Caco-2 (cell line): ENCODE measurements around the gene PDK3. TPM values are rescaled to one million over a fixed set of nuclear protein-coding genes. Genes with fewer than 3 reads are reported as not detected.
A peak's percentile ranks its signal among the peaks of the same experiment; 100 is the strongest.

Experiments used
- Bru-seq: library from RNA; stranded (reverse); fragments of 400-500 nt; gene quantifications from one replicate; lab custom pipeline; 2021; lab: Mats Ljungman, UMichigan
- BruChase-seq, 2 experiments: library from RNA; stranded (reverse); fragments of 400-500 nt; gene quantifications; one replicate each; lab custom pipeline; 2021; lab: Mats Ljungman, UMichigan
- BruUV-seq: library from RNA; stranded (reverse); fragments of 400-500 nt; replicated peaks from 2 replicates; lab custom pipeline; 2021; lab: Mats Ljungman, UMichigan
- CTCF ChIA-PET: fragments of 300-600 bp; sonication (Branson Sonifier 250); formaldehyde crosslinking; loops from one replicate; lab custom pipeline; 2022; ENCODE audit warnings: antibody characterized with exemption; lab: Charles Lee
- POLR2A ChIA-PET: fragments of 300-600 bp; sonication (Branson Sonifier 250); formaldehyde crosslinking; loops from one replicate; lab custom pipeline; 2022; ENCODE audit warnings: antibody characterized with exemption; lab: Charles Lee
- DNase-seq, 2 experiments: peaks; one replicate each; pipeline versions ENCODE4 v3.0.0 to v3.0.0-alpha.2; 2020 to 2022
- H3K27me3 ChIP-seq: replicated peaks from 2 replicates; pipeline ENCODE4 v1.6.0; 2011; ENCODE audit warnings: low read length; ENCODE audit not compliant: control insufficient read depth, insufficient read depth
- H3K36me3 ChIP-seq: 2 replicates; pipeline ENCODE4 v1.5.1; 2011; ENCODE audit warnings: low read length; ENCODE audit not compliant: control insufficient read depth, insufficient read depth
- H3K4me1 ChIP-seq: fragments of 250-450 bp; sonication (Bioruptor Pico); 2 replicates; pipeline ENCODE4 v1.5.1; 2020; ENCODE audit warnings: mild to moderate bottlenecking
- H3K4me3 ChIP-seq: 2 replicates; pipeline ENCODE4 v1.5.1; 2011; ENCODE audit warnings: low read depth, mild to moderate bottlenecking, control low read depth, low read length
- H3K9me3 ChIP-seq: fragments of 250-450 bp; sonication (Bioruptor Pico); 2 replicates; pipeline ENCODE4 v1.5.1; 2020; ENCODE audit warnings: mild to moderate bottlenecking, moderate library complexity
- H3K27ac Mint-ChIP-seq: one replicate; pipeline ENCODE4 v1.8.0; 2022; ENCODE audit warnings: mixed read lengths; ENCODE audit not compliant: unreplicated experiment
- H3K27me3 Mint-ChIP-seq: one replicate; pipeline ENCODE4 v1.8.0; 2022; ENCODE audit warnings: mixed read lengths; ENCODE audit not compliant: insufficient read depth, unreplicated experiment
- H3K36me3 Mint-ChIP-seq: one replicate; pipeline ENCODE4 v1.8.0; 2022; ENCODE audit warnings: mild to moderate bottlenecking, mixed read lengths; ENCODE audit not compliant: insufficient read depth, unreplicated experiment
- H3K4me1 Mint-ChIP-seq: one replicate; pipeline ENCODE4 v1.8.0; 2022; ENCODE audit warnings: low read depth, mixed read lengths; ENCODE audit not compliant: unreplicated experiment
- H3K4me3 Mint-ChIP-seq: one replicate; pipeline ENCODE4 v1.8.0; 2022; ENCODE audit warnings: mild to moderate bottlenecking, moderate library complexity, mixed read lengths; ENCODE audit not compliant: unreplicated experiment
- H3K9me3 Mint-ChIP-seq: one replicate; pipeline ENCODE4 v1.8.0; 2022; ENCODE audit warnings: mixed read lengths; ENCODE audit not compliant: unreplicated experiment
- CTCF ChIP-seq, 2 experiments: fragments of 200-600 bp in 1 of 2; IDR thresholded peaks; 1 replicate in 1 of 2; 2 replicates in 1 of 2; pipeline versions ENCODE4 v1.5.1 to v1.8.0; 2011 to 2022; ENCODE audit warnings: antibody characterized with exemption in 1 of 2, control low read depth in 1 of 2, inconsistent platforms in 1 of 2, low read depth in 1 of 2, low read length in 1 of 2, mild to moderate bottlenecking in 1 of 2, moderate library complexity in 1 of 2; ENCODE audit not compliant: insufficient read depth in 1 of 2, severe bottlenecking in 1 of 2, unreplicated experiment in 1 of 2
- intact Hi-C: fragments of 100-400 bp; cut with micrococcal nuclease; formaldehyde crosslinking; loops from one replicate; pipeline ENCODE4 v1.10.0; 2022; ENCODE audit not compliant: unreplicated experiment
- long read RNA-seq: library from polyadenylated mRNA; stranded (forward); transcript quantifications from one replicate; pipeline ENCODE4 v2.0.0, GENCODE V29; 2022
- total RNA-seq: library from RNA; stranded (reverse); gene quantifications from 2 replicates; pipeline ENCODE4 v1.2.3, GENCODE V29; 2022

PDK3 gene
- total RNA-seq (4.0 and 4.9 TPM in 2 replicates), Bru-seq, nascent RNA (percentile 40 among the genes with signal in this experiment), BruChase-seq, experiment 1, labeled RNA remaining after a 2-hour chase (percentile 42 among the genes with signal in this experiment), BruChase-seq, experiment 2, labeled RNA remaining after a 6-hour chase (percentile 41 among the genes with signal in this experiment)
- long read RNA-seq, partial matches to known transcripts, result 0 of 10 reads
- long read RNA-seq, other reads (novel, unspliced or antisense), result 3 of 10 reads

GRCh38 chrX:24464836-24465531 lies at the start of gene PDK3:
TSS of gene PDK3 (plus strand) at chrX:24465286. CDS start at chrX:24465456, 170 bp downstream.
- Mint-ChIP-seq H3K36me3 (no peaks in the 10 kb centered on the region), H3K27ac (no peak within 1 kb of the TSS), H3K9me3 (no peaks in the 10 kb centered on the region), H3K27me3 (peaks cover 3% of the 10 kb centered on the region), H3K4me1 (no peaks in the 10 kb centered on the region), H3K4me3 (peak within 1 kb of the TSS; percentile 72)
- intact Hi-C loops, result loop anchor here (2.0 kb wide), 1 partner anchor 34 kb away; no protein-coding TSS in a partner anchor
- BruUV-seq, result no TSS peak
- Histone ChIP-seq H3K9me3 (no peaks in the 10 kb centered on the region), H3K36me3 (no peaks in the 10 kb centered on the region), H3K4me1 (no peaks in the 10 kb centered on the region), H3K4me3 (peak within 1 kb of the TSS; percentile 78), H3K27me3 (no peaks in the 10 kb centered on the region)
- ChIA-PET CTCF (interaction anchor here (0.6 kb wide), 1 partner anchor 34 kb away, joined by 5 read pairs; no protein-coding TSS in a partner anchor), POLR2A (no interaction called here)
- TF ChIP-seq CTCF (IDR thresholded peaks at IDR 0.05; ENCODE audit: insufficient read depth in 1 of 2, low read depth in 1 of 2, low read length in 1 of 2, severe bottlenecking in 1 of 2, unreplicated experiment in 1 of 2), result no peak
- DNase-seq, result peak; percentile 82 to 86

GRCh38 chrX:24415921-24416320 lies 49.2 kb upstream of the PDK3 start:
- H3K4me1 ChIP-seq, result no peaks in the 10 kb centered on the region
- no TSS peak for BruUV-seq
- no peak for TF ChIP-seq CTCF (IDR thresholded peaks at IDR 0.05; ENCODE audit: insufficient read depth in 1 of 2, low read depth in 1 of 2, low read length in 1 of 2, severe bottlenecking in 1 of 2, unreplicated experiment in 1 of 2)
- H3K4me3 Mint-ChIP-seq, result no peak overlapping the region
- no peaks in the 10 kb centered on the region for H3K27me3 Mint-ChIP-seq
- no peaks in the 10 kb centered on the region for H3K36me3 ChIP-seq
- no peaks in the 10 kb centered on the region for H3K4me1 Mint-ChIP-seq
- H3K27ac Mint-ChIP-seq, result no peak overlapping the region
- ChIA-PET POLR2A (no interaction called here), CTCF (no interaction called here)
- intact Hi-C loops, result no loop called here
- no peaks in the 10 kb centered on the region for H3K27me3 ChIP-seq
- no peak for DNase-seq
- H3K4me3 ChIP-seq, result no peak overlapping the region
- no peaks in the 10 kb centered on the region for H3K9me3 ChIP-seq
- no peaks in the 10 kb centered on the region for H3K36me3 Mint-ChIP-seq
- no peaks in the 10 kb centered on the region for H3K9me3 Mint-ChIP-seq

- H3K4me3 Mint-ChIP-seq, result no peak overlapping the region
- POLR2A ChIA-PET, result no interaction called here
- Histone ChIP-seq H3K27me3 (no peaks in the 10 kb centered on the region), H3K4me3 (no peak overlapping the region), H3K36me3 (no peaks in the 10 kb centered on the region), H3K9me3 (no peaks in the 10 kb centered on the region), H3K4me1 (no peaks in the 10 kb centered on the region)
- H3K27me3 Mint-ChIP-seq, result no peaks in the 10 kb centered on the region
- no peaks in the 10 kb centered on the region for H3K9me3 Mint-ChIP-seq
- H3K36me3 Mint-ChIP-seq, result no peaks in the 10 kb centered on the region
- CTCF ChIA-PET, result no interaction called here
- H3K27ac Mint-ChIP-seq, result no peak overlapping the region
- no peaks in the 10 kb centered on the region for H3K4me1 Mint-ChIP-seq
- no peak for DNase-seq
- intact Hi-C loops, result no loop called here
- TF ChIP-seq CTCF (IDR thresholded peaks at IDR 0.05; ENCODE audit: insufficient read depth in 1 of 2, low read depth in 1 of 2, low read length in 1 of 2, severe bottlenecking in 1 of 2, unreplicated experiment in 1 of 2), result no peak
- no TSS peak for BruUV-seq
Measured at GRCh38 chrX:24423960-24424359, 41.1 kb upstream of the PDK3 start.
